22Rv1 (cell line): ENCODE measurements around the gene OR10A3.

ENCODE experiments used
- H3K27ac ChIP-seq: fragments of 450-650 bp; 2 replicates; pipeline ENCODE4 v1.5.1; 2017
- CTCF ChIP-seq: fragments of 450-650 bp; IDR thresholded peaks from 2 replicates; pipeline ENCODE4 v1.5.1; 2017; ENCODE audit warnings: mild to moderate bottlenecking
- ZFX ChIP-seq: fragments of 450-650 bp; IDR thresholded peaks from 2 replicates; pipeline ENCODE4 v1.6.1; 2017; ENCODE audit warnings: antibody characterized with exemption, borderline replicate concordance

The OR10A3 gene

GRCh38 chr11:7936615-7937014, 4.9 kb downstream of the OR10A3 start:
- TF ChIP-seq CTCF (no peak), ZFX (no peak)
- H3K27ac ChIP-seq = no peak overlapping the region

GRCh38 chr11:7931168-7931567, 10.3 kb downstream of the OR10A3 start, which contains the start of gene OR10A6:
Gene OR10A6, minus strand, starts transcription at chr11:7931268. Its CDS starts 2,606 bp downstream, at chr11:7928662.
- no peak within 1 kb of the TSS for H3K27ac ChIP-seq
- TF ChIP-seq CTCF (no peak), ZFX (no peak)

GRCh38 chr11:7927635-7928034, 13.9 kb downstream of the OR10A3 start:
- TF ChIP-seq CTCF = no peak
- TF ChIP-seq ZFX = no peak
- no peak overlapping the region for H3K27ac ChIP-seq

- H3K27ac ChIP-seq = no peak overlapping the region
- TF ChIP-seq ZFX = no peak
- TF ChIP-seq CTCF = no peak
Measured at GRCh38 chr11:7924536-7924935, 17.0 kb downstream of the OR10A3 start.

GRCh38 chr11:7918141-7918540, 23.4 kb downstream of the OR10A3 start:
- TF ChIP-seq CTCF (no peak), ZFX (no peak)
- no peak overlapping the region for H3K27ac ChIP-seq

GRCh38 chr11:7911011-7911410, 30.5 kb downstream of the OR10A3 start:
- H3K27ac ChIP-seq = no peak overlapping the region
- TF ChIP-seq CTCF = no peak
- no peak for TF ChIP-seq ZFX

GRCh38 chr11:7910286-7910788, 31.2 kb downstream of the OR10A3 start:
- H3K27ac ChIP-seq = no peak overlapping the region
- TF ChIP-seq CTCF (no peak), ZFX (no peak)
